GM21717 (cell line): ENCODE results near the gene PDZRN4.

ENCODE experiments used
- ATAC-seq: cut with Tn5 transposase; IDR thresholded peaks from one replicate; pipeline ENCODE4 v1.9.1; 2021; ENCODE audit warnings: mild to moderate bottlenecking, moderate library complexity; ENCODE audit not compliant: unreplicated experiment

PDZRN4 gene

GRCh38 chr12:41441180-41441579 is 253.1 kb downstream of the PDZRN4 start:
- ATAC-seq, result no peak

- no peak for ATAC-seq
These were observed 254.8 kb downstream of the PDZRN4 start for GRCh38 chr12:41442896-41443295.

- no peak for ATAC-seq
These were observed 255.6 kb downstream of the PDZRN4 start for GRCh38 chr12:41443690-41444089.

GRCh38 chr12:41452838-41453407 is 264.8 kb downstream of the PDZRN4 start:
- ATAC-seq, result no peak

- ATAC-seq, result no peak
These were observed 265.3 kb downstream of the PDZRN4 start for GRCh38 chr12:41453409-41453808.

GRCh38 chr12:41459111-41459905 is 271.2 kb downstream of the PDZRN4 start:
- ATAC-seq, result no peak

GRCh38 chr12:41459906-41460214 is 271.7 kb downstream of the PDZRN4 start:
- no peak for ATAC-seq

GRCh38 chr12:41460906-41461305 is 272.8 kb downstream of the PDZRN4 start:
- no peak for ATAC-seq

GRCh38 chr12:41462312-41462711 is 274.2 kb downstream of the PDZRN4 start:
- ATAC-seq, result no peak

GRCh38 chr12:41465526-41465925 is 277.4 kb downstream of the PDZRN4 start:
- no peak for ATAC-seq

GRCh38 chr12:41466300-41466699 is 278.2 kb downstream of the PDZRN4 start:
- no peak for ATAC-seq

GRCh38 chr12:41466802-41467201 is 278.7 kb downstream of the PDZRN4 start:
- no peak for ATAC-seq

GRCh38 chr12:41467591-41468325 is 279.6 kb downstream of the PDZRN4 start:
- no peak for ATAC-seq

GRCh38 chr12:41468341-41468740 is 280.2 kb downstream of the PDZRN4 start:
- no peak for ATAC-seq

GRCh38 chr12:41468756-41469155 is 280.6 kb downstream of the PDZRN4 start:
- no peak for ATAC-seq

- ATAC-seq, result no peak
These were observed 285.3 kb downstream of the PDZRN4 start for GRCh38 chr12:41473441-41473840.

- ATAC-seq, result no peak
These were observed 285.9 kb downstream of the PDZRN4 start for GRCh38 chr12:41474001-41474400.

GRCh38 chr12:41476499-41477439 is 288.6 kb downstream of the PDZRN4 start:
- no peak for ATAC-seq

- ATAC-seq, result no peak
These were observed 291.3 kb downstream of the PDZRN4 start for GRCh38 chr12:41479426-41479825.

- peak; percentile 83 for ATAC-seq
These were observed 297.1 kb downstream of the PDZRN4 start for GRCh38 chr12:41485203-41485602.

GRCh38 chr12:41486718-41487117 is 298.6 kb downstream of the PDZRN4 start:
- ATAC-seq, result no peak
